IMR-90 (cell line): ENCODE results near the gene PCSK5. TPM values are rescaled to one million over a fixed set of nuclear protein-coding genes. Genes with fewer than 3 reads are reported as not detected.

ENCODE experiments used
- ATAC-seq: fragments of 200-7000 bp; cut with Tn5 transposase; 2 replicates; pipeline ENCODE4 v1.9.1; 2020; ENCODE audit warnings: low read depth, mild to moderate bottlenecking, moderate library complexity
- BruUV-seq: library from RNA; stranded (reverse); fragments of 400-500 nt; replicated peaks from 2 replicates; lab custom pipeline; 2021; lab: Mats Ljungman, UMichigan
- CTCF ChIA-PET: fragments of 300-600 bp; formaldehyde crosslinking; extraction: SDS; loops from one replicate; lab custom pipeline; 2021; ENCODE audit warnings: antibody characterized with exemption; lab: Yijun Ruan, JAX
- POLR2A ChIA-PET: fragments of 300-600 bp; sonication (Branson Sonifier 250); formaldehyde crosslinking; loops from one replicate; lab custom pipeline; 2022; ENCODE audit warnings: antibody characterized with exemption; ENCODE audit not compliant: unreplicated experiment; lab: Charles Lee
- DNase-seq: peaks from one replicate; pipeline ENCODE4 v3.0.0; 2013
- H2AFZ ChIP-seq: replicated peaks from 2 replicates; pipeline ENCODE3; 2013; ENCODE audit warnings: low read length, mild to moderate bottlenecking; ENCODE audit not compliant: poor library complexity
- H2AK5ac ChIP-seq: 2 replicates; pipeline ENCODE4 v1.6.1; 2013; ENCODE audit warnings: low read depth, low read length, inconsistent platforms
- H2AK9ac ChIP-seq: replicated peaks from 2 replicates; pipeline ENCODE3; 2013; ENCODE audit warnings: mild to moderate bottlenecking, low read depth, low read length, moderate library complexity; ENCODE audit not compliant: poor library complexity
- H2BK120ac ChIP-seq: 2 replicates; pipeline ENCODE4 v1.6.1; 2013; ENCODE audit warnings: low read depth, low read length, inconsistent platforms
- H2BK15ac ChIP-seq: 3 replicates; pipeline ENCODE4 v1.6.1; 2013; ENCODE audit warnings: low read depth, low read length, inconsistent platforms
- H2BK20ac ChIP-seq: 2 replicates; pipeline ENCODE4 v1.6.1; 2013; ENCODE audit warnings: low read depth, mild to moderate bottlenecking, inconsistent platforms, low read length, moderate library complexity
- H2BK5ac ChIP-seq: 2 replicates; pipeline ENCODE4 v1.6.1; 2013; ENCODE audit warnings: mild to moderate bottlenecking, low read depth, low read length, inconsistent platforms; ENCODE audit not compliant: poor library complexity, severe bottlenecking
- H3K14ac ChIP-seq: replicated peaks from 2 replicates; pipeline ENCODE4 v1.6.1; 2013; ENCODE audit warnings: low read depth, low read length, inconsistent platforms
- H3K18ac ChIP-seq: 2 replicates; pipeline ENCODE4 v1.6.1; 2013; ENCODE audit warnings: low read depth, low read length, control low read depth
- H3K23ac ChIP-seq: 2 replicates; pipeline ENCODE4 v1.6.1; 2013; ENCODE audit warnings: low read depth, low read length, inconsistent platforms
- H3K27ac ChIP-seq: 2 replicates; pipeline ENCODE4 v1.5.1; 2013; ENCODE audit warnings: mild to moderate bottlenecking, control low read depth, low read length; ENCODE audit not compliant: insufficient read depth
- H3K27me3 ChIP-seq: 2 replicates; pipeline ENCODE4 v1.6.1; 2013; ENCODE audit warnings: low read length; ENCODE audit not compliant: control insufficient read depth, insufficient read depth
- H3K36me3 ChIP-seq: 2 replicates; pipeline ENCODE4 v1.6.1; 2013; ENCODE audit warnings: low read length, mixed read lengths; ENCODE audit not compliant: control insufficient read depth, insufficient read depth
- H3K4ac ChIP-seq: 2 replicates; pipeline ENCODE4 v1.6.1; 2013; ENCODE audit warnings: low read depth, low read length, inconsistent platforms
- H3K4me1 ChIP-seq: 2 replicates; pipeline ENCODE4 v1.6.1; 2013; ENCODE audit warnings: low read length, mixed read lengths; ENCODE audit not compliant: control insufficient read depth, insufficient read depth
- H3K4me2 ChIP-seq: 2 replicates; pipeline ENCODE4 v1.6.1; 2013; ENCODE audit warnings: low read depth, mild to moderate bottlenecking, control low read depth, low read length, moderate library complexity
- H3K4me3 ChIP-seq: 2 replicates; pipeline ENCODE4 v1.5.1; 2013; ENCODE audit warnings: low read depth, mild to moderate bottlenecking, control low read depth, low read length, moderate library complexity; ENCODE audit not compliant: insufficient read depth
- H3K56ac ChIP-seq: 2 replicates; pipeline ENCODE4 v1.6.1; 2013; ENCODE audit warnings: low read length, inconsistent platforms; ENCODE audit not compliant: insufficient read depth; ENCODE audit errors: extremely low read depth
- H3K79me1 ChIP-seq, 2 experiments: 2 replicates each; pipeline ENCODE4 v1.6.1; 2013; ENCODE audit warnings: low read length in 2 of 2, inconsistent platforms in 1 of 2, low read depth in 1 of 2
- H3K9ac ChIP-seq: 2 replicates; pipeline ENCODE4 v1.6.1; 2013; ENCODE audit warnings: low read depth, low read length, control low read depth
- H3K9me1 ChIP-seq: 2 replicates; pipeline ENCODE4 v1.6.1; 2013; ENCODE audit warnings: low read length, inconsistent platforms; ENCODE audit not compliant: insufficient read depth
- H3K9me3 ChIP-seq: 2 replicates; pipeline ENCODE4 v1.6.1; 2013; ENCODE audit warnings: low read length; ENCODE audit not compliant: control insufficient read depth, insufficient read depth
- H4K20me1 ChIP-seq: 2 replicates; pipeline ENCODE4 v1.6.1; 2013; ENCODE audit warnings: low read length, inconsistent platforms; ENCODE audit not compliant: insufficient read depth
- H4K5ac ChIP-seq: 2 replicates; pipeline ENCODE4 v1.6.1; 2013; ENCODE audit warnings: mild to moderate bottlenecking, low read depth, low read length, control low read depth
- H4K8ac ChIP-seq, 2 experiments: 2 replicates each; pipeline ENCODE4 v1.6.1; 2013; ENCODE audit warnings: low read depth in 2 of 2, low read length in 2 of 2, control low read depth in 1 of 2, inconsistent platforms in 1 of 2
- H4K91ac ChIP-seq: 2 replicates; pipeline ENCODE4 v1.6.1; 2013; ENCODE audit warnings: low read depth, low read length, inconsistent platforms; ENCODE audit not compliant: insufficient read depth
- CHD1 ChIP-seq: IDR thresholded peaks from 2 replicates; pipeline ENCODE4 v1.6.1; 2012; ENCODE audit warnings: low read depth, low read length, improper control_type of control experiment
- WGBS, 2 experiments: methylation state at CpG; one replicate each; pipeline versions ENCODE4 v1.1.5 to v1.1.7; 2013; ENCODE audit warnings: missing lambda C conversion rate in 2 of 2; ENCODE audit not compliant: insufficient read length in 1 of 2; ENCODE audit errors: extremely low coverage in 2 of 2; 5-methylcytosine and 5-hydroxymethylcytosine counted together
- dilution Hi-C: fragments of 300-500 bp; cut with HindIII; formaldehyde crosslinking; loops from one replicate; pipeline ENCODE4 v1.14.3; 2018; ENCODE audit warnings: low sequenced_read_pairs; ENCODE audit not compliant: unreplicated experiment
- in situ Hi-C: fragments of 300-500 bp; cut with MboI; formaldehyde crosslinking; loops from 3 replicates; pipeline ENCODE4 v1.14.3; 2019; ENCODE audit warnings: low sequenced_read_pairs, inconsistent platforms, mixed read lengths
- intact Hi-C: fragments of 100-400 bp; cut with micrococcal nuclease; formaldehyde crosslinking; loops from 2 replicates; pipeline ENCODE4 v1.10.0; 2022
- polyA plus RNA-seq, 3 experiments: library from polyadenylated mRNA; depleted of rRNA; stranded (reverse); fragments of >200 nt; gene quantifications; 2 replicates each; pipeline ENCODE4 v1.2.3, GENCODE V29; 2012; ENCODE audit warnings: low replicate concordance in 1 of 3
- total RNA-seq: library from RNA; depleted of rRNA; stranded (reverse); fragments of >200 nt; gene quantifications from 2 replicates; pipeline ENCODE4 v1.2.3, GENCODE V29; 2012

The PCSK5 gene
- total and polyA plus RNA-seq, 2 of the 4 experiments (the other 2 are of a cell fraction) = 1.5 to 3.0 TPM

DNA sequence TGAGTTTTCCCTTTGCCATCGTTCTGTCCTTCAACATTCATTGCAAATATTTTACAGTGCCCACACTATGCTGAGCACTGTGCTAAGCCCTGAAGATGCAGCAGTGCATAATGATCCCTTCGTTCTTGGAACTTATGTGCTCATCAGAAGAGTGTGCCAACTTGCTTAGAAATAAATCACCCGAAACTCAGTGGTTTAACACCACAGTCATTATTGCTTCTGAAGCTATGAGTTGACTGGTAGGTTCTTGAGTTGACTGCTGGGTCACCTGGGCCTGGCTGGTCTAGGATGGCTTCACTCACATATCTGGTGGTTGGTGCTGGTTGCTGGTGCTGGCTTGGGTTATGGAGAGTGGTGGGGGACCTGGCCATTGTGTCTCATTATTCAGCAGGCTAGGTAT lies 20.9 kb downstream of the PCSK5 start:
- BruUV-seq = no TSS peak
- TF ChIP-seq CHD1 = no peak
- Histone ChIP-seq H3K56ac (no peak overlapping the region), H2BK120ac (no peak overlapping the region), H2AK9ac (no peak overlapping the region), H3K27me3 (no peaks in the 10 kb centered on the region), H4K91ac (no peak overlapping the region), H4K5ac (no peak overlapping the region), H2BK15ac (no peak overlapping the region), H3K4me3 (no peak overlapping the region), H3K9me3 (no peaks in the 10 kb centered on the region), H4K20me1 (no peaks in the 10 kb centered on the region), H2BK20ac (no peak overlapping the region), H3K23ac (no peak overlapping the region), H3K9me1 (no peaks in the 10 kb centered on the region), H3K4ac (no peak overlapping the region), H2AK5ac (no peak overlapping the region), H2AFZ (no peak overlapping the region), H4K8ac (no peak overlapping the region), H3K79me1 (no peaks in the 10 kb centered on the region; a peak in 1 of 4 replicates), H3K18ac (no peak overlapping the region), H3K4me1 (no peaks in the 10 kb centered on the region), H3K9ac (no peak overlapping the region), H3K36me3 (no peaks in the 10 kb centered on the region), H2BK5ac (no peak overlapping the region), H3K14ac (no peak overlapping the region), H3K4me2 (no peak overlapping the region), H3K27ac (no peak overlapping the region)
- DNase-seq (no peak), ATAC-seq (no peak)
- POLR2A ChIA-PET = no interaction called here
- CTCF ChIA-PET = interaction anchor here (1.4 kb wide), 1 partner anchor 387 kb away, joined by 4 read pairs; no protein-coding TSS in a partner anchor
- dilution Hi-C loops = no loop called here
- WGBS, 2 experiments = 67% methylated on average over 1 of the region's 3 CpGs; no CpG with 5 or more reads in 1 of the 2 experiments
- in situ Hi-C loops = no loop called here
- intact Hi-C loops = no loop called here
